ENCODE data around the gene ZGPAT. TPM values are rescaled to one million over a fixed set of nuclear protein-coding genes. Genes with fewer than 3 reads are reported as not detected.

Gene ZGPAT
- total RNA-seq, 4 donors from 2014 or later = 34.4 to 44.7 (median 35.9) TPM

GRCh38 chr20:63755933-63756647, 48.3 kb downstream of the ZGPAT start:
- intact Hi-C loops (cut with DNase I; ENCODE audit: low total_unique reads) = no loop called here
- no peak for DNase-seq (ENCODE audit: low spot score in 2 of 2)
- TF ChIP-seq POLR2A (IDR thresholded peaks at IDR 0.05) = no peak
- TF ChIP-seq, protein P1, sequence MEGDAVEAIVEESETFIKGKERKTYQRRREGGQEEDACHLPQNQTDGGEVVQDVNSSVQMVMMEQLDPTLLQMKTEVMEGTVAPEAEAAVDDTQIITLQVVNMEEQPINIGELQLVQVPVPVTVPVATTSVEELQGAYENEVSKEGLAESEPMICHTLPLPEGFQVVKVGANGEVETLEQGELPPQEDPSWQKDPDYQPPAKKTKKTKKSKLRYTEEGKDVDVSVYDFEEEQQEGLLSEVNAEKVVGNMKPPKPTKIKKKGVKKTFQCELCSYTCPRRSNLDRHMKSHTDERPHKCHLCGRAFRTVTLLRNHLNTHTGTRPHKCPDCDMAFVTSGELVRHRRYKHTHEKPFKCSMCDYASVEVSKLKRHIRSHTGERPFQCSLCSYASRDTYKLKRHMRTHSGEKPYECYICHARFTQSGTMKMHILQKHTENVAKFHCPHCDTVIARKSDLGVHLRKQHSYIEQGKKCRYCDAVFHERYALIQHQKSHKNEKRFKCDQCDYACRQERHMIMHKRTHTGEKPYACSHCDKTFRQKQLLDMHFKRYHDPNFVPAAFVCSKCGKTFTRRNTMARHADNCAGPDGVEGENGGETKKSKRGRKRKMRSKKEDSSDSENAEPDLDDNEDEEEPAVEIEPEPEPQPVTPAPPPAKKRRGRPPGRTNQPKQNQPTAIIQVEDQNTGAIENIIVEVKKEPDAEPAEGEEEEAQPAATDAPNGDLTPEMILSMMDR (IDR thresholded peaks at IDR 0.05) = no peak
- 87 to 88% methylated on average over 18 of the region's 18 CpGs for WGBS, 2 donors
- no peak overlapping the region for H3K4me3 ChIP-seq (ENCODE audit: low read depth, poor library complexity, severe bottlenecking)

GRCh38 chr20:63756648-63756991, 48.8 kb downstream of the ZGPAT start:
- 55 to 65% methylated on average over 8 of the region's 8 CpGs for WGBS, 2 donors
- intact Hi-C loops (cut with DNase I; ENCODE audit: low total_unique reads) = no loop called here
- no peak for DNase-seq (ENCODE audit: low spot score in 2 of 2)
- H3K4me3 ChIP-seq (ENCODE audit: low read depth, poor library complexity, severe bottlenecking) = no peak overlapping the region
- TF ChIP-seq, protein P1 (IDR thresholded peaks at IDR 0.05) = no peak
- no peak for TF ChIP-seq POLR2A (IDR thresholded peaks at IDR 0.05)

- intact Hi-C loops (cut with DNase I; ENCODE audit: low total_unique reads) = no loop called here
- no peak overlapping the region for H3K4me3 ChIP-seq (ENCODE audit: low read depth, poor library complexity, severe bottlenecking)
- 86 to 97% methylated on average over 3 to 5 of the region's 7 CpGs for WGBS, 2 donors
- DNase-seq (ENCODE audit: low spot score in 2 of 2) = no peak
- TF ChIP-seq, protein P1 (IDR thresholded peaks at IDR 0.05) = no peak
- TF ChIP-seq POLR2A (IDR thresholded peaks at IDR 0.05) = no peak
These were observed 50.3 kb downstream of the ZGPAT start for GRCh38 chr20:63758152-63758551.

GRCh38 chr20:63759377-63759901, 51.6 kb downstream of the ZGPAT start:
- TF ChIP-seq, protein P1 (IDR thresholded peaks at IDR 0.05) = no peak
- intact Hi-C loops (cut with DNase I; ENCODE audit: low total_unique reads) = no loop called here
- no peak for DNase-seq (ENCODE audit: low spot score in 2 of 2)
- no peak overlapping the region for H3K4me3 ChIP-seq (ENCODE audit: low read depth, poor library complexity, severe bottlenecking)
- whole genome bisulfite sequencing, 2 donors = 87 to 90% methylated on average over 7 of the region's 7 CpGs

DNA sequence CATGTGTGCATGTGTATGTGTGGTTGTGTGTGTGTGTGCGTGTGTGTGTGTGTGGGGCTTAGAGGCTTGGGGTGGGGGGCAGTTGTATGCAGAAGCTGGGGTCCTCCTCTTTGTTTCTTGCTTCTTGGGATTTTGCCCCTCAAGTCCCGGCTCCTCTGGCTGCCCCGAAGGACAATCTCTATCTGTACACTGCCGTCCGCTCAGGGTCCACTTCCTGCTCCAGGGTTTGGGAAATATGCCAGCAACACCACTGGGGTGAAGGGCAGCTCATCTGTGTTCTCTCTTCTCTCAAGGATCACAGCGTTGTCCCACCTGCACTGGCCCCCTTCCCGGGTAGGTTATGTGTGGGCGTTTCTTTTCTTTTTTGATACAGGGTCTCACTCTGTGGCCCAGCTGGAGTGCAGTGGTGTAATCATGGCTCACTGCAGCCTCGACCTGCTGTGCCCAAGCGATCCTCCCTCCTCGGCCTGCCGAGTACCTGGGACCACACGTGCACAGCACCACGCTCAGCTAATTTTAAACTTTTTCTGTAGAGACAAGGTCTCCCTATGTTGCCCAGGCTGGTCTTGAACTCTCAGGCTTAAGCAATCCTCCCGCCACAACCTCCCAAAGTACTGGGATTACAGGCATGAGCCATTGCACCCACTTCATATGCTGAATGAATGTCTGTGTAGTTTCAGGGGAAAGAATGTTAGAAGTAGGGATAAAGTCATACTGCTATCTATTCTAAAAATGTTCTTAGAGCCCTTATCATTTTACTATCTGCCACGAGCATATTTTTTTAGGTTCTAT, 57.4 kb downstream of the ZGPAT start:
- DNase-seq (ENCODE audit: low spot score in 2 of 2) = no peak
- WGBS, 2 donors = 87 to 91% methylated on average over 16 of the region's 16 CpGs
- no peak overlapping the region for H3K4me3 ChIP-seq (ENCODE audit: low read depth, poor library complexity, severe bottlenecking)
- intact Hi-C loops (cut with DNase I; ENCODE audit: low total_unique reads) = no loop called here
- no peak for TF ChIP-seq POLR2A (IDR thresholded peaks at IDR 0.05)
- TF ChIP-seq, protein P1 (IDR thresholded peaks at IDR 0.05) = no peak
